H54 (cell line): ENCODE results near the gene SH3RF3.

Experiments used
- DNase-seq: peaks from one replicate; pipeline ENCODE4 v3.0.0; 2011; ENCODE audit warnings: low spot score, mixed read lengths; ENCODE audit not compliant: insufficient read length
- FAIRE-seq: peaks from 3 replicates; lab custom pipeline; 2011; peaks lifted over from hg19 to GRCh38; lab: Jason Lieb, UNC
- POLR2A ChIP-seq: IDR thresholded peaks from 2 replicates; pipeline ENCODE4 v1.6.1; 2011; ENCODE audit warnings: low read depth, mild to moderate bottlenecking, low read length

SH3RF3 gene

GRCh38 chr2:109226128-109226527 is 97.1 kb downstream of the SH3RF3 start:
- FAIRE-seq (no peak), DNase-seq (no peak)
- no peak for TF ChIP-seq POLR2A

GRCh38 chr2:109226622-109227021 is 97.6 kb downstream of the SH3RF3 start:
- no peak for TF ChIP-seq POLR2A
- DNase-seq (no peak), FAIRE-seq (no peak)

- FAIRE-seq (no peak), DNase-seq (no peak)
- no peak for TF ChIP-seq POLR2A
Measured at GRCh38 chr2:109229094-109229675, 100.2 kb downstream of the SH3RF3 start.

GRCh38 chr2:109230941-109231420 is 102.0 kb downstream of the SH3RF3 start:
- DNase-seq: no peak
- FAIRE-seq: no peak
- no peak for TF ChIP-seq POLR2A

- FAIRE-seq (no peak), DNase-seq (no peak)
- TF ChIP-seq POLR2A: no peak
Measured at GRCh38 chr2:109231428-109231827, 102.4 kb downstream of the SH3RF3 start.

GRCh38 chr2:109231996-109232705 is 103.1 kb downstream of the SH3RF3 start:
- TF ChIP-seq POLR2A: no peak
- no peak for FAIRE-seq

GRCh38 chr2:109232909-109233308 is 103.9 kb downstream of the SH3RF3 start:
- no peak for TF ChIP-seq POLR2A

More at GRCh38 chr2:109231996-109232705, 103.1 kb downstream of the SH3RF3 start:
- no peak for DNase-seq

GRCh38 chr2:109233643-109234042 is 104.6 kb downstream of the SH3RF3 start:
- no peak for DNase-seq
- FAIRE-seq: no peak
- TF ChIP-seq POLR2A: no peak

More at GRCh38 chr2:109232909-109233308, 103.9 kb downstream of the SH3RF3 start:
- FAIRE-seq (no peak), DNase-seq (no peak)

- TF ChIP-seq POLR2A: no peak
- no peak for FAIRE-seq
Measured at GRCh38 chr2:109234355-109234754, 105.3 kb downstream of the SH3RF3 start.

GRCh38 chr2:109236147-109236546 is 107.1 kb downstream of the SH3RF3 start:
- TF ChIP-seq POLR2A: no peak
- FAIRE-seq: no peak
- DNase-seq: no peak

More at GRCh38 chr2:109234355-109234754, 105.3 kb downstream of the SH3RF3 start:
- no peak for DNase-seq

- no peak for TF ChIP-seq POLR2A
- no peak for FAIRE-seq
Measured at GRCh38 chr2:109237792-109238191, 108.8 kb downstream of the SH3RF3 start.

GRCh38 chr2:109238580-109238979 is 109.6 kb downstream of the SH3RF3 start:
- no peak for DNase-seq
- TF ChIP-seq POLR2A: no peak
- FAIRE-seq: no peak

More at GRCh38 chr2:109237792-109238191, 108.8 kb downstream of the SH3RF3 start:
- DNase-seq: no peak

- DNase-seq (no peak), FAIRE-seq (no peak)
- TF ChIP-seq POLR2A: no peak
Measured at GRCh38 chr2:109239720-109240119, 110.7 kb downstream of the SH3RF3 start.

GRCh38 chr2:109242210-109242653 is 113.2 kb downstream of the SH3RF3 start:
- no peak for TF ChIP-seq POLR2A
- DNase-seq: no peak
- FAIRE-seq: no peak
